Activated T-cell treated with anti-CD3 and anti-CD28 coated beads for 48 hours (primary cell): ENCODE data around the gene RRP36.
A peak's percentile ranks its signal among the peaks of the same experiment; 100 is the strongest.
"Not testable (repeated sequence)": the region's sequence is repeated elsewhere in the genome, so short reads cannot be mapped to it uniquely, and the experiment has no call there.

ENCODE experiments used
- DNase-seq: peaks from one replicate; pipeline ENCODE4 v3.0.0-alpha.2; 2020; ENCODE audit warnings: low read depth

RRP36 gene

DNA sequence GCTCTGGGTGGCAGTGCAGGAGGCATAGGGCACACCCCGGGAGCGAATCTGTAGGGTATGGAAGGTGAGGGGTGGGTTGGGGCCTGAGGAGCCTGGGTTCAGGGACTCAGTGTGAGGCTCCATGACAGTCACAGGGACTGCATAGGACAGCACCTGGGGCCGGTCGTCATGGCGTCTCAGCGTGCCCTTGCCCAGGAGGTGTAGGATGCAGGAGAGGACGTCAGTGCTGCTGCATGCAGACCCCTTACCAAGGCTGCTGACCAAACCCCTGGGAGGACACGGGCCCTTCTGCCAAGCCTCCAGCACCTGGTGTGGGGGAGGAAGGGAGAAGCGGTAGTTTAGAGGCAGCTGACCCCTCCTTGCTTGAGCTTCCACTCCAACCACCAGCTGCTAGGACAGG lies 16.3 kb downstream of the RRP36 start:
- no peak for DNase-seq

DNA sequence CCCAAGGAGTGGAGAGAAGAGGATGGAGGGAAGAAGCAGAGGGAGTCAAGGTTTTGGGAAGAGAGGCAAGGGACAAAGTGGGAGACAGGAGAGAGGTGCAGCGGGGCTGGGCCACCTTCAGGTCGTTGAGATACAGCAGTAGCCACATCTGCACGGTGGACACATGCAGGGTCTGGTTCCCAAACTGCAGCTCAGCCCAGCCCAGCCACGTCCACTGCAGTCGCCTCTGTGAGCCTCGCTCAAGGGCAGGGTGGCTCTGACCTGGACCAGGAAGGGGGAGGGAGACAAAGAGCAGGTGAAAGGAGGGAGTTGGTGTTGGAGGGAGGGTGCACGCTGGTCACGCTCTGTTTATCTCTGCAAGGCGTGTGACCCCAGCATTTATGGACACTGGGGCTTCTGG lies 17.3 kb downstream of the RRP36 start:
- no peak for DNase-seq

DNA sequence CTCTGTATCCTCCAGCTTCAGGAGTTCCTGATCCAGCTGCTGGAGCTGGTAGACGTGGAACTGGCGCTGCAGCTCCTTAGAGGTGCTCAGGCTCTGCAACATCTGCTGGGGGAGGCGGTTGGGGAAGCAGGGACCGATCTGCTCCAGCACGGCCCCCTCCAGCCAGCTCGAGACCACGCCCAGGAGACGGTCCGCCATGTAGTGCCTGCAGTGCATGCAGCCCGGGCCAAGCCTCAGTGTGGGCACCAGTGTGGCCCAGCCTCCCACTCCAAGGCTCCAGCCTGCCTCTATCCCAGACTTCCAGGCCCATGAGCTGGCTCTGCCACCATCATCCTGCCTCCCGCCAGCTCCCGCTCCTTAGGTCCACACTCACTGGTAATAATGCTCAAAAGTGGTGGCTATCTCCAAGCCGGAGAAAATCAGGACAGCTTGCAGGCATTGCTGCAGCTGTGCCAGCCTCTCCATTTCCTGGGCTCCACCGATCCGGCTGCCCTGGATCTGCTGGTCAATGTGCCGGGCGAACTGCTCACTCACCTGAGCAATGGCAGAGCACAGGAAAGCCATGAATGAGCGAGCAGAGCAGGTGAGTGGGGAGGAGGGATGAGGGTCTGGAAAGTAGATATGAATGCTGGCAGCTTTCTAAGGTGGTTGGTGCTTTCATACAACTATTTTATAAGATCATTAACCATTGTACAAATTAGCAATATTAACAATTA lies 19.3 kb downstream of the RRP36 start:
- DNase-seq: no peak

DNA sequence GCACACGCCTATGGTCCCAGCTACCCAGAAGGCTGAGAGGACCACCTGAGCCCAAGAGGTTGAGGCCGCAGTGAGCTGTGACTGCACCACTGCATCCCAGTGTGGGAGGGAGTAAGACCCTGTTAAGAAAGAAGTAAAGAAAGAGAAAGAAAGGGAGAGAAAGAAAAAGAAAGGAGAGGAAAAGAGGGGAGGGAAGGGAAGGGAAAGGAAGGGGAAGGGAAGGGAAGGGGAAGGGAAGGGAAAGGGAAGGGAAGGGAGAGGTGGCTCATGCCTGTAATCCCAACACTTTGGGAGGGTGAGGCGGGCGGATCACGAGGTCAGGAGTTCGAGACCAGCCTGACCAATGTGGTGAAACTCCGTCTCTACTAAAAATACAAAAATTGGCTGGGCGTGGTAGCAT lies 20.1 kb downstream of the RRP36 start:
- not testable (repeated sequence) for DNase-seq

DNA sequence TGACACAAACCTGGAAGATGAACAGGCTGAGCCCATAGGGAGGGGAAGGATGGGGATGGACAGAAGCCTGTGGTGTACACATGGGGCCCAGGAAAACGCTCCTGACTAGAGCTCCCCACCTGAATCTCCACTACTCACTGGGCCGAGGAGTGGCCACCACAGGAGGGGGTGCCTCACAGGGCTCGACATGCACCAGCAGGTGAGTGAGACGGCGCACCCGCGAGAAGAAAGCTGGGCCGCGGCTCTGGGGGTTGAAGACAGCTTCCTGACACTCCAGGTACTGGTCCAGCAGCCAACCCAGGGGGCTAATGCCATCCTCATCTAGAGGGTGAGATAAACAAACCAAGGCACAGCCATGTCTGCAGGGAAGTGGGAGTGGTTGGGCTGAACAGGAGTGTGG lies 21.9 kb downstream of the RRP36 start:
- no peak for DNase-seq

DNA sequence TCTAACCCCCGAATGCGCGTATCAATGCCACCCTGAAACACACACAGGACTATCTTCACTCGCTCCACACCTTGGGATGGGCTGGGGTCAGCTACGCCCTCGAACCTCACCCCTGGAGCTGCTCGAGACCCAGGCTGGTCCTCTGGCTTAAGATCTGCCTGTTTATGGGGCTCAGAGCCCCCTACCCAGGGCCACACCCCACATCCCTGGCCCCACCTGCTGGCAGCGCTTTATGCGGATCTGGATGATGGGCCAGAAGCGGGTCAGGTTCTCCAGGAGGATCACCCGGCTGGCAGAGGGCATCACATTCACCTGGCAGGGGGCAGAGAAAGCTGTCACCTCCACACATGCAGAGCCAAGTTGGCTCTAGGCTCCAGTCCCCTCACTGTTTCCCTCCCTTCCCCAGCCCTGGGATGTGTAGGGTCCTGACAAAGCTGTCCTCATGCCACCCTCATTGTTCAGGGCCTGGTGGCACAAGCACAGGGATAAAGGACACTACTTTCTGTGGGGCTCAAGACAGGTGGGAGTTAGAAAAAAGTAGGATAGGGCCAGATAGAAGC lies 24.0 kb downstream of the RRP36 start:
- no peak for DNase-seq

DNA sequence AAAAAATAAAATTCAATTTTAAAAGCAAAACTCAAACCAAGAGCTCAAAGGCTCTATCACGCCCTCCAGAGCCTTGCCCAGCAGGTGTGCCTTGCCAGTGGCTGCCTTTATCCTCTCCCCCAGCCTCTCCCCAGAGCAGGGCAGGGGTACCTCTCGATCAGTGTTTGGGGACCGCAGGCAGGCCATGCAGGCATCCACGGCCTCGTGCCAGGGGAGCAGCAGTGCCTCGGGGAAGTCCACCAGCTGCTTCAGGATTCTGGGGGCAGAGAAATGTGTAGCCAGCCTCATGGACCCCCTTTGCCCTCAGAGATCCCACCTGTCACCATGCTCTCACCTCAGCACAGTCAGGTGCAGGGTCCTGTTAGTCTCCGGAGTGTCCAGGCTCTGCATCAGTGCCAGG lies 26.6 kb downstream of the RRP36 start:
- no peak for DNase-seq

DNA sequence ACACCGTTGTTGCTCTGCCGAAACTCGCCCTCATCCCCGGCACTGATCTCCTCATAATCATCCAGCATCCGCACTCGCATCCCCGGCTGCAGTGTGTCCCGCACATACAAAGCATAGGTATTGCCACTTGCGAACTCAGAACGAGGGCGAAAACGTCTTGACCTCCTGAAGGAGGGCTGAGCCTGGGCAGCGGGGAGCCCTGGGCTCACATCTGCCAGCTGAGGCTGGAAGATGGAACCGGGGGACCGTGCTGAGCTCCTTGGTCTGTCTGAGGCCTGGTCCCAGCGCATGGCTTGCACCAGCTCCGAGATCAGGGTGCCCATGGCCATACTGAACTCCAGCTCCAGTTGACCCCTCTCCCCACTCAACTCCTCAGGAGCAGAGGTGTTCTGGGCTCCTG lies 29.6 kb downstream of the RRP36 start:
- DNase-seq: no peak

DNA sequence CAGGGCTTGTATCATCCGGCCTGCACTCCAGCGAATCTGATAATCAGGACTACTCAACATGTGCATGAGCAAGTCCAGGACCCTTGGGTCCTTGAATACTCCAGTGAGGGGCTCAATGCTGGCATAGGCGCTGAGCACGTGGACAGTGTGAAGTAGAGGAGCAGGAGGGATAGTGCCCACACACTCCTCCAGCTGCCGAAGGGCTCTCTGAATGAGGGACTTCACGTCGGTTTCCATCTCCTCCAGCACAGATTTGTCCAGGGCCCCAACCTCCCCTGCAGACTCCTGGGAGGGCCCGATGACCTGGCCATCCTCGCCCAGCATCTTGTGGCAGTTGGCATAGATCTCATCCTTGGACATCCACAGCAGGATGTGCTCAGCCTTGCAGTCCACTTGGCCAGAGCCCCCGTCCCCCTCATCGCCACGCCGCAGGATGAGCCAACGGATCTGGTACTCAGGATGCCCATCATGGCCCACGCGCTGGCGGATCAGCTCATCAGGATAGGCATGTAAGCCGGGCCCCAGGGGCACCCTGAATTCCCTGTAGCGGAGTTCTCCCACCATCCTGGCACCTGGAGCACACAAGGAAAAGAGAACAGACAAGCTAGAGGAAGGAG lies 30.9 kb downstream of the RRP36 start:
- no peak for DNase-seq

DNA sequence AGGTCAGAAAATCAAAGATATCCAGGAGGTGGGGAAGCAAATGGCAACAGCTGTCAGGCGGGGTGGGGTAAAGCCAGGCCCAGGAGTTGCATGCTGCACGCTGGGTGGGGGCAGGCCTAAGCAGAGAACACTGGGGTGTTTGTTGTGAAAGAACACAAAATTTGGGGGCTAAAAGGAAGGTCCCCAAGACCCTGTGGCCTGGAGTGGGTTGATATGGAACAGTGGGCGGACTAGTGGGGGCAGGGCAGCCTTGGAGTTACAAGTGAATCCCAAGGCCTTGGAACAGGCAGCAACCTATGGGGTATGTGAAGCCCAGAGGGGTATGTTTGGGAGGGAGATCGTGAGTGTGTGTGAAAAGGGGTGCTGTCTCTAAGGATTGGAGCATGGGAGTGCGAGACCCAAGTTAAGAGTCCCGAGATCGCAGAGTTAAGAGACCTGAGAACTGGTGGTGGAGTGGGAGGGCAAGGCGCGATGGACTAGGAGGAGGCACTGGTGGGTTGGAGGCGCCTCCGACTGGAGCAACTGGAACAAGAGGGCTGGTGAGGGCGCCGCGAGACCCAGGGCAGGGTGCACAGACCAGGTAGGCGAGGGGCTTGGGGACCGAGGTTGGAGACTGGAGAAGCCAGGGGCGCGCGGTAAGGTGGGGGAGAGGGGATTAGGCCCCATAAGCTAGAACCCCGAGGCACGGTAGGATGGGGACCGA lies 31.6 kb downstream of the RRP36 start:
- DNase-seq: no peak

DNA sequence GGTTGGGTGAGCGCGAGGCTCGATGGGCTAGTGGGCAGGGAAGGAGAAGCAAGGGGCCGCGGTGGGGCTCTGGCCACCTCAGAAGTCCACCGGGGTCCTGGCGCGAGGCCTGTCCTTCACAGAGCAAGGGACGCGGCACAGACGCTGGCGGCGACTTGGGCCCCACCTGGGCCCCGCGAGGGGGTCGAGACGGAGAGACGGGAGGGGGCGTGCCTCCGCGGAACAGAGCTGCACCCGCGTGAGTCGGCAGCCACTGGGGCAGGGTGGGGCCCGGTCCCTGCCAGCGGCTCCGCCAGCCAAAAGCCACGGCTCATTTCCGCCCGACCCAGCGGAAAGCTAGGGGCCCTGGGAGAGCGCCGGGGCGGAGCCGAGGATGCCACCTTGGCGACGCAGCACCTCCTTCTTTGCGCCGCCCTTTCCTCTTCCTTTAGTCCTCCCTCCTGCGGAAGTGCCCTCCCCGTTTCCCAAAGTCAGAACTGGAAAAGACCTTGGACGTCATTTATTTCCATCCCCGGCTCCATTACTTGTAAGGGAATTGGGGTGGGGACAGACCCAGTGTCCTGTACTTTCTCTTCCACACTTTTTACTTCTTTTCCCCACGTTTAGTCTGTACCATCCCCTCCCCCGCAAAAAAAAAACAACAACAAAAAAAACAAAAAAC lies 32.3 kb downstream of the RRP36 start, which contains the start of gene CUL7:
Gene CUL7 (minus strand): TSS at position 307 of the 661 bp plus-strand sequence. CDS start 1,063 bp downstream, outside the sequence.
- DNase-seq: peak; percentile 89

DNA sequence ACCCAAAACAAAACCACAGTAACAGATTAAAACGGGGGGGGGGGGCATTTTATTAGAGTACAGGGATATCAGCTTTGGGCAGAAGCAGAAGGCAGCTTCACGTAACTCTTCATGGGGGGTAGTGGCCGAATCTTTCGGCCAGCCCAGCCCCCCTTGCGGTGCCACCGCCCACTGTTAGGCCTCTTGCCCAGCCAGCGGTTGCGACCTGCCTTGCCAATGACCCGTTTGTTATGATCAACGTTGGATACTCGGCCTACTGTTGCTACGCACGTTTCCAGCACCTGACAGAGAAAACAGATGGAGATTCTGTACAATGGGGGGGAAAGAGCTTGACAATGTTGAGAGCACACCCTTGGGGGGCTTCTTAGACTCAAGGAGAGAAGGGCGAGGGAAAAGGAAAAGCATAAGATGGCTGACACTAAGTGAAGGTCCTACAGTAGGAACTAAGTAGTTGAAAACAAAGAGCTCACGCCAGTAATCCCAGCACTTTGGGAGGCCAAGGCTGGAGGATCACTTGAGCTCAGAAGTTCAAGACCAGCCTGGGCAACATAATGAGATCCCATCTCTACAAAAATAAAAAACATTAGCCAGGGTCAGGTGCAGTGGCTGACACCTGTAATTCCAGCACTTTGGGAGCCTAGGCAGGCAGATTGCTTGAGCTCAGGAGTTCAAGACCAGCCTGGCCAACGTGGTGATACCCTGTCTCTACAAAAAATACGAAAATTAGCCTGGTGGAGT lies 33.0 kb downstream of the RRP36 start:
- DNase-seq: no peak

DNA sequence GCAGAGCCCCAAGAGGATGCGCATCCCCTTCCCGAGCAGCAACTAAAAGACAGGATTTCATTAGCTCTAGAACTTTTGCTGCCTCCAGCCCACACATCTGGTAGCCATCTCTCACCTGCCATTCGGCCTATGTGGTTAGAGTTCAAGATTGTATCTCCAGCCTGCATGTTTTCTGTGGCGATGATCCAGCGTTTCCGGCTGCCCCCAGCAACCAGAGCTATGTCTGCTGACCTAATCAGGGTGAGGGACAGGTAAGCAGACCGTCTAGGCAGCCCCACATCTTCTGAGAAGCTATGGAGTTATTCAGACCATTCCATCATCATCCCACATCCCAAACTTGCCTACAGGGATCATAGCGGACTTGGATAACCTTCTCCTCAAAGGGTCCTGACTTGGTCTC lies 34.5 kb downstream of the RRP36 start:
- no peak for DNase-seq

DNA sequence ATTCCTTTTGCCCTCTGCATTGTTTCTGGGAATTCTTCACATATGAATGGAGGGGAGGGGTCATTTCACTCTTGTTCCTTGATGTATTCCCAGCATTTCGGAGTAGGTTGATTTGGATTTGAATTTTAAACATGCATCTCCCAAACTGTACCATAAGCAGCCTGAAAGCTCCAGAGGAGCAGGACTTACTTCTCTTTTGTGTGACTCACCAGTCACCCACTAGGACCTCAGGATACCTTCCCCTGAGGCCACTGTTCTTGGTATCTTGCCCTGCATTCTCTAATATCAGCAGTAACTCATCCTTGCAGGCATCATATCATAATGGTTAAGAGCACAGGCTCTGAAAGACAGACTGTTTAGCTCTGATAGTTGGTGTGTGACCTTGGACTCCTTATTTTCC lies 37.1 kb downstream of the RRP36 start:
- no peak for DNase-seq

DNA sequence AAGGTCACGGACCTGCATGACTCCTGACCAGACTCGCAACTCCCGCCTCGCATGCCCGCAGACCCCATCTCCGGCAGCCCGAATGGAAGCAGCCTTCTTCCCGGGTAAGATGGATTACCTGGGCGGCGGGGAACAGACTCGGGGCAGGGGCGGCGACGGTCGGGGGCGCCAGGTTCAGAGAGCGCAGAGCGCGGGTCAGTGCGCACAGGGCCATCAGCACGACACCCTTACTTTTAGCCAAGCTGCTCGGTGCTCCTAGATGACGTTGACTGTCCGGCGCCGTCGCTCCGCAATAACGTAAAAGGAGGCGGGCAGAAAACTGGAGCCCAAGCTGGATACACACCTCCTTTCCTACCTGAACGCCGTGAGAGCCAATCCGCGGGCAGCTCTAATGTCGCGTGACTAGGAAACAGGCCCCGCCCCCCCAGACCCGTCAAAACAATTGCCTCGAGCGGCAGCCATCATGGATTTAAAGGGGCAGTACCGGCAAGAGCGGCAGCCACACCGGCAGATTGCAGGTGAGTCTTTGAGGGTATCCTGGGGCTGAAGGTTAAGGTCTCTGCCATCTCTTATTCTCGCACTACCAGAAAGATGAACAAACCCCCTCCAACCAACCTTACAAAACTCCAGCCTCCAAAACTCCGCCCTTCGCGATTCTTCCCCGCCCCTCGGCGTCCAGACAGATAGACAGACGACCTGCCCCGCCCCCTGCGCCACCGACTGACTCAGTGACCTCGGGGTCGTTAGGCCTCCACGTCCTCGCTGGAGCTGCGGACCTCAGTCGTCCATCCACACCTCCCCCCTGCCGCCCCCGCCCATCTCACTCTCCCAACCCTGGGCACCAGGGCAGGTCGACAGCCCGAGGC lies 38.0 kb downstream of the RRP36 start, which contains the start of the genes KLC4 and MRPL2:
Gene KLC4 (plus strand): TSS at position 464 of the 866 bp plus-strand sequence. CDS start 1,705 bp downstream, outside the sequence.
Gene MRPL2 (minus strand): TSS at position 267 of the 866 bp plus-strand sequence. CDS start 53 bp downstream, at position 214.
- peak; percentile 94 for DNase-seq

DNA sequence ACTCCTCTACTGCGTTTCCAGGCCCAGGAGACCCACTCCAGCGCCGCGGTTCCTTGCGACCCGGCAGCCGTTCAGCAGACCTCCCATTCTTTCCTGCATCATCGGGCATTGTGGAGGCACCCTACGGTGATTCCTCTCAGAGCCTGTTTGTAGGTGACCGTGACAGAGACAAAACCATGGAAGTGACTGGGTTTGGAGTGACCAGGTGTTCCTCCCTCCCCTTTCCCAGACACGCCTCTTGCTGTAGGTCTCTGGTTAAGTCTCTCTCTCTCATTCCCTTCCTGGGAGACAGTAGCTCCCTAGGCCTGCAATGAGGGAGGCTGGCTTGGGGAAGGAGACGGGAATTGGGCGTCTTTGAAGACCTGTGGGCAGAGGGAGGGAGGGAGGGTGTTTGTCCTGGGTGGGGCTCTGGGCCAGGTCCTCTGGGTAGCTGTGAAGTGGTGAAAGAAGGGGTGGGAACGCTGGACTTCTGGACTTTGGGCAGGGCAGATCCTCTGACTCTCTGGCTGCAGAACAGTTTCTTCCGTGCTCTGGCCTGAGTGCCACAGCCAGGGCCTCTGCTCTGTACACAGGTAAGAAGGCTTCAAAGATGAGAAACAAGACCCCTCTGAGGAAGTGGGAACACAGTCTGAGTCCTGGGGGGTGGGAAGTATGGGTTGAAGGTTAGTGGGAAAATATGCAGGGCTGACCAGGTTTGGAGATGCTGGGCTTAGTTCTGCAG lies 38.8 kb downstream of the RRP36 start:
- DNase-seq: no peak

DNA sequence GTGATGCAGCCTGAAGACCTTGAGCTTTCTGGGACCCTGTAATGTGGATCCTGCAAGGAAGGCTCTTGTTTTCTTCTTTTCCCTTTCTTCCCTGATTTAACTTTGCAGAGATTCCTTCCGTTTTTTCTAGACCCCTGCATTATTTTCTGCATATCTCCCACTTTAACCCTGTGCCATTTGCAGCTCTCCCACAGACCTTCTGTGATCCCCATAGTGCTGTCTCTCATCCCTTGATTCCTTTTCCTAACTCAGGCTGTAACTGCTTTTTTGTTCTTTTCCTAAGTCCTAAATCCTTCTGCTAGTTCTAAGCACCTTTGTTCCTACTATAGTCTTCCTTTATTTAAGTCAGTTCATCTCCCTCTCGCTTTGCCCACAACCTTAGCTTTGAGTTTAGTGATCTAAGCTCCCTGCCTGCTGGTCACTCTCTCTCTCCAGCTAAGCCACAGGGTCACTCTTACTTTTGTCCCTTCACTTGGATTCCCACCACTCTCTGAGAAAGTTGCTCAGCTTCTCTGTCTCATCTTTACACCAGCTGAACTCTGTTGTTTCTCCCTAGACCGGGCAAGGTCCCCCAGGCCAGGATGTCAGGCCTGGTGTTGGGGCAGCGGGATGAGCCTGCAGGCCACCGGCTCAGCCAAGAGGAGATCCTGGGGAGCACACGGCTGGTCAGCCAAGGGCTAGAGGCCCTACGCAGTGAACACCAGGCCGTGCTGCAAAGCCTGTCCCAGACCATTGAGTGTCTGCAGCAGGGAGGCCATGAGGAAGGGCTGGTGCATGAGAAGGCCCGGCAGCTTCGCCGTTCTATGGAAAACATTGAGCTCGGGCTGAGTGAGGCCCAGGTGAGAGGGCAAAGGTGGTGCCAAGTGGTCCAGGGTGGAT lies 39.6 kb downstream of the RRP36 start:
- DNase-seq: no peak

DNA sequence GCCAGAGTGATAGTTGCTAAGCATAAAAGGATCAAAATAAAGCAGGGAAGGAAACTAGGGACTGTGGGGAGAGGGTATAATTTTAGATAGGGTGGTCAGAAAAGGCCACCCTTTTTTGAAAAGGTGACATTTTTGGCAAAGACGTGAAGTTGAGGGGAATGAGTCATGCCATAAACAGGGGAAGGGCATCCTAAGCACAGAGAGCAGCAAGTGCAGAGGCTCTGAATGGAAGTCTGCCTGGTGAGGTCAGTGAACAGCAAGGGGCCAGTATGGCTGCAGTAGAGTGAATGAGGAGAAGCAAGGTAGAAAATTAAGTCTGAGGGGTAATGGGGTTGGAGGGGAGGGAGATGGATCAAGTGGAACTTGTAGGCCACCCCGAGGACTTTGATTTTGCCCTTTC lies 40.4 kb downstream of the RRP36 start:
- no peak for DNase-seq

DNA sequence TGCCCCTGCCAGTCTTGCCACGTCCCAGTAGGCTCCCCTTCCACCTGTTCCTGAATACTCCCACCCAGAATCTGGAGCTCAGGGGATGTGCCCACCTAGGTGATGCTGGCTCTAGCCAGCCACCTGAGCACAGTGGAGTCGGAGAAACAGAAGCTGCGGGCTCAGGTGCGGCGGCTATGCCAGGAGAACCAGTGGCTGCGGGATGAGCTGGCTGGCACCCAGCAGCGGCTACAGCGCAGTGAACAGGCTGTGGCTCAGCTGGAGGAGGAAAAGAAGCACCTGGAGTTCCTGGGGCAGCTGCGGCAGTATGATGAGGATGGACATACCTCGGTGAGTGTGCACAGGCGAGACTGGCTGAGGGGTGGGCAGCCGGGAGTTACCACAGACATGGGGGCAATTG lies 41.4 kb downstream of the RRP36 start:
- DNase-seq: no peak
